Stimulated activated CD8-positive, alpha-beta memory T cell treated with anti-CD3 and anti-CD28 coated beads, Interleukin-15, amount 100 ng/mL, for 24 hours (primary cell): ENCODE data around the gene TMEM181.
"Not testable (repeated sequence)": the region's sequence is repeated elsewhere in the genome, so short reads cannot be mapped to it uniquely, and the experiment has no call there.

Source experiments
- DNase-seq: peaks from one replicate; pipeline ENCODE4 v3.0.0-alpha.2; 2020; ENCODE audit warnings: low read depth

Gene TMEM181

DNA sequence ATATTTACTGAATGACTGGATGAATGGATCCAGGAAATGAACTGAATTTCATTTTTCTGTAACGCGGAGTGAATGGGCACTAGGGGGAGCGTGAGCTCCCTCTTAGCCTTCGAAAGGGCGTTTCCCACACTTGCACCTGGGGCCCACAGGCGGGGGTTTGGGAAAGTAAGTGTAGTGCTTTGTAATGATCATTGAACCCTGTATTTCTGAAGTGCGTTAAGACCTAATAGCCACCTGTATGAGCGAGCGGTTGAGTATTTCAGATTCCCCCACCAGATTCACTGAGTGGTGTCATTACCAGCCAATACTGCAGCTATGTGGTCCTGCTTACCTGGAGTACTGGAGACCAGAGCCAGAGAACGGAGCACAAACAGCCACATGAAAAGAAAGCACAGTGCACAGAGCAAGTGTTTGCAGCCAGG is 100.5 kb downstream of the TMEM181 start:
- no peak for DNase-seq

DNA sequence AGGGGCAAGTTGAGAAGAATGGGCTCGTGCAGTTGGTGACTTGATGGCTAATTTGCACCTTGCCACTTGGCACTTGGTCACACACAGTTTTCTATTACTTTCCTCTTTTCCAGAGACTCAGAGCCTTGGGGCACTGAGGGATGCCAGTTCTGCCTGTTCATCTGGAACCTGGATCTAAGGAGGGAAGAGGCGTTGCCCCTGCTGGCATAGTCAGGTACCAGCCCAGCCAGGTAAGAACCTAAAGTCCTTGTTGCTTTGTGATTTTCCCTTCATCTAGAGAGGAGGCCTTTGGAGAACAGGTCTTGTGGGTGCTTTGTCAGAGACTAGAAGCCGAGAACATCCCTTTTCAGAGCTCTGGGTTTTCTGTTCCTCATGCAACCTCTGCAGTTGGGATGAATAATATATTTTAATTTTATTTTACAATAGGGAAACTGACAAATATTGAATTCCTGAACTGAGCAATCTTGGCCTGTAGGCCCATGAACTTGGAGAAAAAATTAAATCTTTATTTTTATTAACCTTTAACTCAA is 101.3 kb downstream of the TMEM181 start:
- no peak for DNase-seq

DNA sequence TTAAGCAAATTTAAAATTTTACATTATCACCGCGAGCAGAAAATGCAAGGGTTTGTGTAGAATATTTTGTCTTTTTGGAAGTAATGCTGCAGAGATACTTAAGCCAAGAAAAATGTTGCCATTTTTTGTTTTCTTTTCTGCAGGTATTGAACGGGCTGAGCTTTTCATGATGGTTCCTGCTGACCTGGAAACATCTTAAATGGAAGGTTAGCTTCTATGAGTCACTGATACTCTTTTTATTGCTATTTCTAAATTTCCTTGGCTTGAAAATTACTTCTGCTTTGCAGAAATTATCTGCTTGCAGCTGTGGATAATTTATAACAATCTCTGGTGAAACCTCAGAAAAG is 102.7 kb downstream of the TMEM181 start:
- no peak for DNase-seq

DNA sequence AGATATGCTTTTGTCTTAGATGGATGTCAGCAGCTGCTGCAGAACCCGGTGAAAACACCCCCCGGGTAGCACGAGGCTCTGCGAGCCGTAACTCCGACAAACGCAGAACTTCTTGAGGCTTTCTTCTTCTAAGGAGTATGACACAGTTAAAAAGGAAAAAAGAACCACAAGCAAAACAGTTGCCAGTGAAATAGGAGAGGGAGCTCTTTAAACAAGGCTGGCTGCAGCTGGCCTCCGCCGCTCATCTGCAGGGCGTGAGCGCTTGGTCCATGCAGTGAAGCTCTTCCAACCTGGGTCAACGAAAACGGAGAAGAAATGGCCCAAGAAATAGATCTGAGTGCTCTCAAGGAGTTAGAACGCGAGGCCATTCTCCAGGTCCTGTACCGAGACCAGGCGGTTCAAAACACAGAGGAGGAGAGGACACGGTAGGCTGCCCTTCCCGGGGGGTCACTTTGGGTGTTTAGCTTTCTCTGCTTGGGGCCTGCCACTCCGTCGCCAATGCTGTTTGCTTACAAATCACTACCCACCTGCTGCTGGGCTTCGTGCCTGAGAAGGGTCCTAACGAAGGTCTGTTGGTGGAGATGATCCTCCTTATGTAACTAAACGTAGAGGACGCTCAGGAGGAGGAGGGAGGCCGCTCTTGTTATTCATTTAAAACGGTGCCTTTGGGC is 103.2 kb downstream of the TMEM181 start:
- DNase-seq: no peak

DNA sequence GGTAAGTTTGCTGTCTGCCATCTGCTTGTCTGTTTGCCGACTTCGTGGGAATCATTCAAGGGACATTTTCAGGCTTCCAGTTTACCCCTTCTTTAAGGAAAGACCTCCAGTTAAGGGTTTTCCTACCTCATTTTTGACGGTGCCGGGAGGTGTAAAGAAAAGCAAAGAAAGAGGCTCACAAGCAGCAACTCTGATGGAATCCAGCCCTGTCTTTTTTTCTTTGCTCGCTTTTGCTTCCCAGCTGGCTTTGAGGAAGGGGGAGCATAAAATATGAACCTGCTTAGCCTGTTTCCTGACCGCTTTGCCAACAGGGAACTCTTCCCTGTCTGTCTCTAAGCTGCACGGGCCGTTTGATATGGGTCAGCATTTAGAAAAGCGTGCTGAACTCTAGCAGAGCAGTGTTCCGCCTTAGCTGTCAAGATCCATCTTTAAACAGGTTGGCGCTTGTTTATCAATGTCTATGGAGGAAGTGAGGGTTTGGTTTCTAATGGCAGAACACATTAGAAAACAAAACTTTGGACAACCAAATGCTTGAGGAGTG is 103.8 kb downstream of the TMEM181 start:
- no peak for DNase-seq

DNA sequence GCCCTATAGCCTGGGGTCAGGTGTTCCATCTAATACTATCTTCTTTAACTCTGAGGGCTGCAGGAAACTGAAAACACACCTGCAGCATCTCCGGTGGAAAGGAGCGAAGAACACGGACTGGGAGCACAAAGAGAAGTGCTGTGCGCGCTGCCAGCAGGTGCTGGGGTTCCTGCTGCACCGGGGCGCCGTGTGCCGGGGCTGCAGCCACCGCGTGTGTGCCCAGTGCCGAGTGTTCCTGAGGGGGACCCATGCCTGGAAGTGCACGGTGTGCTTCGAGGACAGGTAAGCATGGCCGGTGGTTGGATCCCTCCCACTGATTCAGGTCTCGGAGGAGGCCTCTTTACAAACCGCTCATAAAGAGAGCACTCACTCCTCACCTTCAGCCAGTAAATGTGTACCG is 105.4 kb downstream of the TMEM181 start:
- no peak for DNase-seq

DNA sequence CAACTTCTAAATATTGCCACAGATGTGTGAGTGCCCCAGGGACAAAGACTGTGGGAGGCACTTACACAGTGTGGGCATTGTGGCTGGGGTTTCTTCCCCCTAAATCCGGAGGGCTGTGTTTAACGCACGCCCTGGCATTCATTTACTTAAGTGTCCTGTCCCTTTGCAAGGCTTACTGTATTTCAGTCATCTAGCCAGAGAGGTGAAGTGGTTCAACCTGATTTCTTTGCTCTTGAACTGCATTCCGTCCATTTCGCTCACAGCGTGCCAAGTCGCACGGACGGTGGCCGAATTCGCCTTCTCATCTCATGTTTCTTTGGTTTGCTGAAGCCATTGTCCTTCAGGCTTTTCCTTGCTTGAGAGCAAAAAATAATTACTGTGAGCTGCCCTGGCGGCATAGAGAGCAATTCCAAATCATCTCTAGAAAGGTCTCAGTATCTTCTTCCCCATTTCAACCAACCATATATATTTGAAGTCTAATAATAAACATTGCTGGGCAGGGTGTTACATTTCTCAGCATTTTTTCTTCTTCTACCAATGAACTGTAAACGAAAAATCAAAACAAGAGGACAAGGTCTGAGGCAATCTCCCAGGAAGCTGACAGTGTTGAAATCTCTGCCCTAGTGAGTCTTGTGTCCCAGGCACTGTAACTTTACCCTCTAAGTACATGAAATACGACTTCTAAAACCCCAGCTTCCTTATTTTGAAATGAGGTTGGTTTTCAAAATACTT is 106.9 kb downstream of the TMEM181 start:
- DNase-seq: no peak

DNA sequence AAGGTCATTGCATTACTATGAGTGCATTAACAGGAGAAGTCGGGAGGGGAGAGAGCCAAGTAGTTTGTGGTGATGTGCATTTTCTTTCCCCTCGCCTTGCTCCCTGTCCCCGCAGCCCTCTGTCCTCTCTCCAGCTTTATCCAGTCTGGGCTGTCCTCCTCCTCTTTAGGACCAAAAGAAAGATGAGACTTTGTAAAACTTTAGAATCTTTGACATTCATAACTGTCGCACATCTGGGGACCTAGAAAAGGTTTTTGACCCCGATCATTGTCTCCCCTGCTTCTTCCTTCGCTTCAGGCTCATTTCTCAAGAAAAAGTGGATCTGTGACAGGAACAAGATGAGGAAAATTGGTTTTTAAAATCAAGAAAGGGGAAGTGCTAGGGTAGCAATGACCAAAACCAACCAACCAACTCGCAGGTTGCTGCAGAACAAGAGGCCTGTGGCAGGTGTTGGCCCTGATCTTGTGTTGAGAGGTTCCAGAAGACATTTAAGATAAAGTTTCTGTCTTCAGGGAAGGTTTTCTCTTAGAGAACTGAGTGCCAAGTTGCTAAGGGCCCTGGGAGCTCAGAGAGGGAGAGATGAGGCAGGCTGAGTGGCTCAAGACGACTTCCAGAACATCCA is 107.6 kb downstream of the TMEM181 start:
- DNase-seq: no peak

DNA sequence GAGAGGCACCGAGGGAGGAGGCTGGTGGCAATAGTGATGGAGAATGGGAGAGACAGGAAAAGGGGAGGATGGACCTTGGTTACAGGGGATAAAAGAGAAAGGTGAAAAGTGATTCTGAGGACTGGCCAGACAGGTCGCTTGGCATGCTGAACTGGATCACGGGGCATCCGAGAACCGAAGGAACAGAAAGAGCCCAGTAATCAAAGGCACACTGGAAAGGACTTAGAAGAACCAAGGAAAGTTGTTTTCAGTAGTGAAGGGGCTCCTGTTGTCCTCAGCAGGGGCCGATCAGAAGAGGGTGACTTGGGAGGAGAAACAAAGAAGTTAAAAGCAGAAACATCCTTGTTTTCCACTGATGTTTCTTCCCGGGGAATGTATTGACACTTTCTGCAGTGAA is 108.8 kb downstream of the TMEM181 start:
- no peak for DNase-seq

DNA sequence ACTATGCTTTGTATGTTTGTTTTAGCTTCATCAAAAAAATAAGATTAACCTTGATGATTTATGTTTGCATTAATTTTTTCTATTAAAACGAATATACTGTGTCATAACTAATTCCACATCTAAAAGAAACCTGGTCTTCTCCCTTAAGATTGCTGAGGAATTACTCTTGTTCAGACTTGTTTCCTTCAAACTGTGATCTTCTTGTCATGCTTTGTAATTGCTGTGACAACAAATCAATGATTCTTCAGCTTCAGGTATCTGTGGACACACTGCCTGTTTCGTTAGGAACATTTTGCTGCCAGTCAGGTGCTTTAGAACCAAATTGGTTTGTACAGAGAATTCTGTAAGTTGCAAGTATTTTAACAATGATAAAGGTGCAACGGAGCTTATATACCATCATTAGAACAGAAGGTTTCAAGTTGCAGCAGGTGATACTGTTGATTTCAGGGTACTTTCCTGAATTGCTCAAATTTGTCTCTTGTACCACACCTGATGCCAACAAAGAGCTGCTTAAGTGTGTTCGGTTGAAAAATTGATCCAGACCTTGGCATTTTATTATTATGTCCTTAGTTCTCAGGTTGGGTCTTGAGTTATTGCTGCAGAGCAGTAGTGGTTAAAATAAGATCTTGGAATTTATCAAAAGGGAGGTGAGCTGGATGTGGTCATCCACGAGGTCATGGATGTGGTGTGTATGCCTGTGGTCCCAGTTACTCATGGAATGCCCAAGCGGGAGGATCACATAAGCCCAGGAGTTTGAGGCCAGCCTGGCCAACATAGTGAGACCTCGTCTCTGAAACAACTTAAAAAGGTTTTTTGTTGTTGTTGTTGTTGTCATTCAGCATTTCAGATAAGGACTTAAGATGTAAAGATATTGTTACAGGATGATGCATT is 109.5 kb downstream of the TMEM181 start:
- DNase-seq: no peak

DNA sequence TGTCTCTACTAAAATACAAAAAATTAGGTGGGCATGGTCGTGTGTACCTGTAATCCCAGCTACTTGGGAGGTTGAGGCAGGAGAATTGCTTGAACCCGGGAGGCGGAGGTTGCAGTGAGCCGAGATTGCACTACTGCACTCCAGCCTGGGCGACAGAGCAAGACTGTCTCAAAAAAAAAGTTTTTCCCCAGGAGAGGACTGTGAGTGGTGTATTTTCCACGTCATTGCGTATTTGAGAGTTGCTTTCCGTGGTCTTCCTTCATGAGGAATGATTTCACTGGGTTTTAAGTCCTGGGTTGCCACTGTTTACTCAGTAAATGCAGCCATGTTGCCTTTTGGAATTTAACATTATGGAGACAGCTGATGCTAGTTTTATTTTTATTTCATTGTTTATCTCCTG is 112.2 kb downstream of the TMEM181 start:
- DNase-seq: not testable (repeated sequence)

DNA sequence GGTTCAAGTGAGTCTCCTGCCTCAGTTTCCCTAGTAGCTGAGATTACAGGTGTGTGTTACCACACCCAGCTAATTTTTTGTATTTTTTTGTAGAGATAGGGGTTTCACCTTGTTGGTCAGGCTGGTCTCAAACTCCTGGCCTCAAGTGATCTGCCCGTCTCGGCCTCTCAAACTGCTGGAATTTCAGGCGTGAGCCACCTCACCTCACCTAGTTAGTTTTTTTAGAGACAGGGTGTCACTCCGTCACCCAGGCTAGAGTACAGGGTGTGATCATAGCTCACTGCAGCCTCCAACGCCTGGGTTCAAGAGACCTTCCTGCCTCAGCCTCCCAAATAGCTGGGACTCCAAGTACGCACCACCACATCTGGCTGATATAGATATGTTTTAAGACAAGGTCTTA is 112.8 kb downstream of the TMEM181 start:
- DNase-seq: no peak

DNA sequence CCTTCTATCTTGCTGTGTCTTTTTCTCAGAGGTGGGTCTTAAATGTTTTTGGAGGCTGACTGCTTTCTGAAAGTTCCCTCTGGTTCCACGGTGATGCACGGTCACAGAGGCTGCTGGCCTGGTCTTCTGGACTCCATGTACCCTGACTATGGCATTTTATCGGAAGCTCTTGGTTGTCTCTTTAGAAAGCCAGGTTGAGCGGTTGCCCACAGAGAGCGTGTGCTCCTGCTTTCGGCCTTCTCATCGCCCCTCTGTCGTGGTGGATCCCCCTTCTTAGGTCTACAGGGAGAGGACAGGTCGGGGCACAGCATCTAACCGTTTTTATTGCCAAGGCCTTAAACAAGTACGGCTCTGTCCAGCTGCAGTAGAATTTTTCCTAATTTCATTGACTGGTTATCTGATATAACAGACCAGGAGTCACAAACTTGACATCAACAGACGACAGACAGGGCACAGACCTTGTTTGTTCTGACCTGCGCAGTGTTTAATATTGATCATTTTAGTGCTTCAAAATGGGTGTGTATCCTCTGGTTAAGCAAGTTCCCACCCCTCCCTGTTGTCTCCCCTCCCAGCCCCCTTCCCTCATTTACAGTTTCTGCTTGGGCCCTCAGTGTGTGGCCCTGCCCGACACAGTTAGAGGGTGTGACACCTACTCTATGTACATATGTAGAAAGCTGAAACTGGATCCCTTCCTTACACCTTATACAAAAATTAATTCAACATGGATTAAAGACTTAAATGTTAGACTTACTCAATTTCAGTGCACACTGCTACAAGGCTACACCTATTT is 114.6 kb downstream of the TMEM181 start:
- DNase-seq: no peak

DNA sequence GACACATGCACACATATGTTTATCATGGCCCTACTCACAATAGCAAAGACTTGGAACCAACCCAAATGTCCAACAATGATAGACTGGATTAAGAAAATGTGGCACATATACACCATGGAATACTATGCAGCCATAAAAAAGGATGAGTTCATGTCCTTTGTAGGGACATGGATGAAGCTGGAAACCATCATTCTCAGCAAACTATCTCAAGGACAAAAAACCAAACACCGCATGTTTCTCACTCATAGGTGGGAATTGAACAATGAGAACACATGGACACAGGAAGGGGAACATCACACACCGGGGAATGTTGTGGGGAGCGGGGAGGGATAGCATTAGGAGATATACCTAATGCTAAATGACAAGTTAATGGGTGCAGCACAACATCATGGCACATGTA is 117.2 kb downstream of the TMEM181 start:
- DNase-seq: not testable (repeated sequence)

DNA sequence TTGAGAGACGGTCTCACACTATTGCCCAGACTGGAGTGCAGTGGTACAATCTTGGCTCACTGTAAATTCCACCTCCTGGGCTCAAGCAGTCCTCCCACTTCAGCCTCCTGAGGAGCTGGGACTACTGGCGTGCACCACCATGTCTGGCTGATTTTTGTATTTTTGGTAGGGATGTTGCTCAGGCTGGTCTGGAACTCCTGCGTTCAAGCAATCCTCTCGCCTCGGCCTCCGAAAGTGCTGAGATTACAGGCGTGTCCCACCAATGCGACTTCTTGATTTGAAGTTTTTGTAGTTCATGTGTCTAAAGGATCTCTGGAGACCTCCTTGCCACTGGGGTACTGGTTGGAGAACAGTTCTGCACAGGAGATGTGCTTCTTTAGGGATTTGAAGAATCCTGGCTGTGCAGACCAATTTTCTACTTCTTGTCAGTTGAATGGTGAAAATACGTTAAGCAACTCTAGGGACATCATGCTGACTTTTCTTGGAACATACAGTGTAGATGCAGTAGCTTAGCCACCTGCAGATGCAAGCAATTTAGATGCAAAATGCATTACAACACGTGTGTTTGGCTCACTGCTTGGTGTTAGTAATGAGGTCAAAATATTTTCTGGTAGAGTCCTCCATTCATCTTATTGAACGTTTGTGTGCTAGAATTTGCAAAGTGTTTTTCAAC is 118.2 kb downstream of the TMEM181 start:
- DNase-seq: no peak

DNA sequence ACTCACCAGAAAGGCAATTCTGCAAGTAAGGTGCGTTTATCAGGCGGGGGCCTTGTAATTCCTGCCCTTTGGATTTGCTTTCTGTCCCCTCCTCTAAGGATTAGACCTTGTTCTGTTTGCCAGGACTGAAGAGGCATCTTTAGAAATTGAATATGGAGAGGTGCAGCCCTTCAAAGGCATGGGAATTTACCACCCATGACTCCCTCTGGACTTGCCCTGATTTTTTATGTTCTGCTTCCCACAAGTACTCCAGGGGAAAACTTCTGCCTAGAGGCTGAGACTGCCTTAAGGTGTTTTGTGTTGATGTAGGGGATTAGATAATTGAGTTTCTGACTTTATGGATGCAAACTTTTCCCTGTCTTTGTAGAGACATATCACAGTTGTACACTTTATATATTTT is 120.1 kb downstream of the TMEM181 start:
- no peak for DNase-seq

DNA sequence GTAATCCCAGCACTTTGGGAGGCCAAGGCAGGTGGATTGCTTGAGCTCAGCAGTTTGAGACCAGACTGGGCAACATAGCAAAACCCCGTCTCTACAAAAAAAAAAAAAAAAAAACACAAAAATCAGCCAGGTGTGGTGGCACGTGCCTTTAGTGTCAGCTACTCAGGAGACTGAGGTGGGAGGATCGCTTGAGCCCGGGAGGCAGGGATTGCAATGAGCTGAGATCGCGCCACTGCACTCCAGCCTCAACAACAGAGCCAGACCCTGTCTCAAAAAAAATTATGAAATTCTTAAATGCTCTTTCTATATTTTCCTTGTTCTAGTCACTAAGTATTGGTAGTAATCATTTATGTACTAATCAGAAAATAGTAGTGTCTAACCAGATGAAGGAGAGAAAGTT is 120.6 kb downstream of the TMEM181 start:
- no peak for DNase-seq

DNA sequence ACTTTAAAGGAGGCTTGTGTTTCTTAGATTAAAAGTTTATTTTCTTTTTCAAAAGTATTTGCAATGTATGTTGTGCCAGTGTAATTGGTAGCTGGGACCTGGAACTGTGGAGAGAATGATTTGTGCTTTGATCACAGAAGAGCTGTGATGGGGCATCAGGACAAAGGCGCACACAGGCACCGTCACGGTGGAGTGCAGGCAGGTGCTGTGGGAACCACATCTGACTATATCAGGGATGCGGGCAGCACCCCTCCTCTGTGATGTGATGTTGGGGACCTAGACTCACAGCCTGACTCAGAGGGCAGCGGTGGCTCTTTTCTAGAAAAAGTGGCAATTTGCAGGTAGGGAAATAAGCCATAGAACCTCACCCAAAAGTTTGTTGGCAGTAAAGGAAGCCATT is 124.4 kb downstream of the TMEM181 start:
- DNase-seq: no peak

DNA sequence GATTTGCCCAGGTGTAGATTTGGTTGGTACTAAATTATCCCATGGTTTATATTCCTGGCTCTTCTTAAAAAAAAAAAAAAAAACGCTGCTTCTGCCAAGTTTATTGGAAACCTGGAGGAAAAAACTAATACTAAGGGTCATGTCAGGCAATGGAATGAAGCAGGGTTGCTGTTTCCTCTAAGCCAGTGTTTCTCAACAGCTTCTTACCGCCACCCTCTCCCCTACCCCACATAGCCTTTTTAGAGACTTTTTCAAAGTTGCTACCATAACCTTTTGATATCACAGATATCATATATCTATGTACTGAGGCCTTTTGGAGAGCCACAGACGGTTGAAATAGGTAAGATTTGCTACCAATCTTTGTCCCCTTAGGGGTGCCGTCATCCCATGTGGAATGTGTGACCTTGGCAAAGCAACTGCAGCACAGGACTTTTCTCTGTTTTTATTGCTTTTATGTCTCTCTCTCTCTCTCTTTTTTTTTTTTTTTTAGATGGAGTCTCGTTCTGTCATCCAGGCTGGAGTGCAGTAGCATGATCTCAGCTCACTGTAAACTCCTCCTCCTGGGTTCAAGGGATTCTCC is 124.9 kb downstream of the TMEM181 start:
- no peak for DNase-seq
